Astrocyte of the hippocampus (primary cell): ENCODE results near the gene RNF207.
A peak's percentile ranks its signal among the peaks of the same experiment; 100 is the strongest.

Experiments used
- DNase-seq: peaks from one replicate; pipeline ENCODE4 v3.0.0; 2011; ENCODE audit warnings: low read depth, low spot score

RNF207 gene

GRCh38 chr1:6174621-6175410 is 31.1 kb upstream of the RNF207 start:
- DNase-seq: no peak

GRCh38 chr1:6175411-6175828 is 30.5 kb upstream of the RNF207 start:
- DNase-seq: no peak

GRCh38 chr1:6176779-6177178 is 29.1 kb upstream of the RNF207 start:
- DNase-seq: no peak

- no peak for DNase-seq
These were observed 28.1 kb upstream of the RNF207 start for GRCh38 chr1:6177681-6178380.

GRCh38 chr1:6178751-6179563 is 27.0 kb upstream of the RNF207 start:
- peak; percentile 27 for DNase-seq

- DNase-seq: peak; percentile 25
These were observed 26.2 kb upstream of the RNF207 start for GRCh38 chr1:6179564-6180175.

- peak; percentile 64 for DNase-seq
These were observed 25.6 kb upstream of the RNF207 start, which contains the start of gene CHD5 for GRCh38 chr1:6180268-6180706. CHD5 (minus strand) TSS chr1:6180321; CDS start chr1:6180023, 298 bp downstream.

GRCh38 chr1:6180707-6181311 is 25.1 kb upstream of the RNF207 start:
- DNase-seq: peak; percentile 38

- peak; percentile 34 for DNase-seq
These were observed 24.6 kb upstream of the RNF207 start for GRCh38 chr1:6181347-6181770.

GRCh38 chr1:6183520-6183989 is 22.4 kb upstream of the RNF207 start:
- DNase-seq: peak; percentile 32

GRCh38 chr1:6184083-6184783 is 21.7 kb upstream of the RNF207 start:
- DNase-seq: no peak

- peak; percentile 89 for DNase-seq
These were observed 20.8 kb upstream of the RNF207 start for GRCh38 chr1:6185151-6185550.

GRCh38 chr1:6185635-6186382 is 20.1 kb upstream of the RNF207 start:
- peak; percentile 52 for DNase-seq

- no peak for DNase-seq
These were observed 17.5 kb upstream of the RNF207 start for GRCh38 chr1:6188466-6188865.

- DNase-seq: no peak
These were observed 14.0 kb upstream of the RNF207 start for GRCh38 chr1:6191968-6192367.

- no peak for DNase-seq
These were observed 8.0 kb upstream of the RNF207 start for GRCh38 chr1:6197746-6198427.

GRCh38 chr1:6198646-6199297 is 7.1 kb upstream of the RNF207 start:
- DNase-seq: peak; percentile 42
